Neural cell (in vitro differentiated cells): ENCODE data around the gene REST. TPM values are rescaled to one million over a fixed set of nuclear protein-coding genes. Genes with fewer than 3 reads are reported as not detected.
A peak's percentile ranks its signal among the peaks of the same experiment; 100 is the strongest.

Source experiments
- H2AFZ ChIP-seq: fragments of 200-600, 300-800 bp; sonication (generic), shearing (Covaris generic); 2 replicates; pipeline ENCODE4 v1.6.0; 2014; ENCODE audit warnings: low read depth, mild to moderate bottlenecking, antibody characterized with exemption, low read length, moderate library complexity
- H3F3A ChIP-seq: fragments of 200-600 bp; shearing (Covaris generic); 2 replicates; pipeline ENCODE4 v1.6.1; 2016; ENCODE audit warnings: mild to moderate bottlenecking, moderate library complexity, mixed read lengths, antibody characterized with exemption, low read length; ENCODE audit not compliant: insufficient read depth, poor library complexity, severe bottlenecking
- H3K27ac ChIP-seq: fragments of 200-600, 300-800 bp; sonication (generic), shearing (Covaris generic); 2 replicates; pipeline ENCODE4 v1.5.1; 2014; ENCODE audit warnings: mild to moderate bottlenecking, low read length, moderate library complexity
- H3K27me3 ChIP-seq: fragments of 300-800, 200-600 bp; sonication (generic), shearing (Covaris generic); 2 replicates; pipeline ENCODE4 v1.6.0; 2014; ENCODE audit warnings: mild to moderate bottlenecking, low read depth, low read length, moderate library complexity; ENCODE audit not compliant: insufficient read depth
- H3K36me3 ChIP-seq: fragments of 300-800, 200-600 bp; sonication (generic), shearing (Covaris generic); 2 replicates; pipeline ENCODE4 v1.5.1; 2014; ENCODE audit warnings: mild to moderate bottlenecking, antibody characterized with exemption, low read length, moderate library complexity; ENCODE audit not compliant: insufficient read depth
- H3K4me2 ChIP-seq: fragments of 300-800, 200-600 bp; sonication (generic), shearing (Covaris generic); 2 replicates; pipeline ENCODE4 v1.6.0; 2014; ENCODE audit warnings: mild to moderate bottlenecking, low read length
- H3K4me3 ChIP-seq: fragments of 300-800, 200-600 bp; sonication (generic), shearing (Covaris generic); 2 replicates; pipeline ENCODE4 v1.5.1; 2014; ENCODE audit warnings: mild to moderate bottlenecking, low read length, moderate library complexity
- H3K79me2 ChIP-seq: fragments of 200-600 bp; shearing (Covaris generic); replicated peaks from 2 replicates; pipeline ENCODE4 v1.6.0; 2014; ENCODE audit warnings: mild to moderate bottlenecking, low read length, moderate library complexity; ENCODE audit not compliant: insufficient read depth
- H3K9ac ChIP-seq: fragments of 300-800, 200-600 bp; sonication (generic), shearing (Covaris generic); 2 replicates; pipeline ENCODE4 v1.6.1; 2016; ENCODE audit warnings: mild to moderate bottlenecking, low read length, mixed read lengths
- H3K9me2 ChIP-seq: fragments of 200-600 bp; shearing (Covaris generic); 2 replicates; pipeline ENCODE4 v1.6.1; 2016; ENCODE audit warnings: mild to moderate bottlenecking, low read length, mixed read lengths; ENCODE audit not compliant: insufficient read depth
- H3K9me3 ChIP-seq: fragments of 200-600, 300-800 bp; sonication (generic), shearing (Covaris generic); 2 replicates; pipeline ENCODE4 v1.6.1; 2016; ENCODE audit warnings: mild to moderate bottlenecking, mixed run types, low read length, moderate library complexity, mixed read lengths
- H4K20me1 ChIP-seq: fragments of 200-600 bp; shearing (Covaris generic); 2 replicates; pipeline ENCODE4 v1.6.1; 2016; ENCODE audit warnings: mild to moderate bottlenecking, mixed run types; ENCODE audit not compliant: insufficient read depth
- CTCF ChIP-seq: fragments of 450-650 bp; IDR thresholded peaks from 2 replicates; pipeline ENCODE4 v1.5.1; 2014; ENCODE audit warnings: antibody characterized with exemption, mild to moderate bottlenecking, moderate library complexity; ENCODE audit not compliant: poor library complexity, severe bottlenecking
- EP300 ChIP-seq: fragments of 450-650 bp; conservative IDR thresholded peaks from 2 replicates; pipeline ENCODE4 v1.6.1; 2014; ENCODE audit warnings: antibody characterized with exemption, mild to moderate bottlenecking, moderate library complexity; ENCODE audit not compliant: poor library complexity, severe bottlenecking
- EZH2 ChIP-seq: fragments of 200-600, 300-800 bp; shearing (Covaris generic), sonication (generic); IDR thresholded peaks from 2 replicates; pipeline ENCODE4 v1.6.1; 2014; ENCODE audit warnings: antibody characterized with exemption, low read length, borderline replicate concordance, mild to moderate bottlenecking; ENCODE audit not compliant: insufficient read depth, poor library complexity, severe bottlenecking
- MXI1 ChIP-seq: fragments of 450-650 bp; conservative IDR thresholded peaks from 2 replicates; pipeline ENCODE4 v1.6.1; 2014; ENCODE audit warnings: antibody characterized with exemption, mild to moderate bottlenecking; ENCODE audit not compliant: poor library complexity, severe bottlenecking
- POLR2AphosphoS5 ChIP-seq: IDR thresholded peaks from 2 replicates; pipeline ENCODE4 v1.6.1; 2012
- RAD21 ChIP-seq: fragments of 450-650 bp; conservative IDR thresholded peaks from 2 replicates; pipeline ENCODE4 v1.6.1; 2014; ENCODE audit warnings: antibody characterized with exemption, mild to moderate bottlenecking, moderate library complexity
- REST ChIP-seq: IDR thresholded peaks from 2 replicates; pipeline ENCODE4 v1.6.1; 2012; ENCODE audit warnings: borderline replicate concordance
- SMC3 ChIP-seq: fragments of 450-650 bp; conservative IDR thresholded peaks from 2 replicates; pipeline ENCODE4 v1.6.1; 2014; ENCODE audit warnings: antibody characterized with exemption, mild to moderate bottlenecking, moderate library complexity; ENCODE audit not compliant: poor library complexity
- TAF1 ChIP-seq: IDR thresholded peaks from 2 replicates; pipeline ENCODE4 v1.6.1; 2012; ENCODE audit warnings: low read depth
- polyA plus RNA-seq: library from polyadenylated mRNA; depleted of rRNA; stranded (reverse); fragments of >200 nt; gene quantifications from 2 replicates; pipeline ENCODE4 v1.2.3, GENCODE V29; 2014

The REST gene
- polyA plus RNA-seq, 1 donor from 2014 or later: 3.2 TPM

GRCh38 chr4:56976283-56976836, 68.7 kb downstream of the REST start:
- Histone ChIP-seq H2AFZ (peak overlapping the region; percentile 87), H3K9me2 (no peaks in the 10 kb centered on the region), H3K9me3 (no peaks in the 10 kb centered on the region), H3K9ac (peak overlapping the region; percentile 78), H3K27me3 (no peaks in the 10 kb centered on the region), H4K20me1 (no peaks in the 10 kb centered on the region), H3K27ac (peak overlapping the region; percentile 79), H3K4me2 (peak overlapping the region; percentile 78), H3K79me2 (peaks cover 33% of the 10 kb centered on the region), H3F3A (no peaks in the 10 kb centered on the region), H3K36me3 (peaks cover 15% of the 10 kb centered on the region), H3K4me3 (peak overlapping the region; percentile 100)
- peak; percentile 7 for TF ChIP-seq RAD21
- TF ChIP-seq POLR2AphosphoS5: no peak
- TF ChIP-seq SMC3: no peak

GRCh38 chr4:56976837-56977320, 69.2 kb downstream of the REST start:
- Histone ChIP-seq H3F3A (no peaks in the 10 kb centered on the region), H3K79me2 (peaks cover 38% of the 10 kb centered on the region), H3K9ac (peak overlapping the region; percentile 78), H3K9me3 (no peaks in the 10 kb centered on the region), H3K27me3 (no peaks in the 10 kb centered on the region), H3K4me2 (peak overlapping the region; percentile 78), H4K20me1 (no peaks in the 10 kb centered on the region), H3K27ac (peak overlapping the region; percentile 79), H3K4me3 (peak overlapping the region; percentile 100), H3K9me2 (no peaks in the 10 kb centered on the region), H3K36me3 (peaks cover 15% of the 10 kb centered on the region), H2AFZ (peak overlapping the region; percentile 87)
- TF ChIP-seq REST: no peak
- TF ChIP-seq EZH2: no peak
- peak; percentile 0 for TF ChIP-seq POLR2AphosphoS5
- no peak for TF ChIP-seq TAF1
- peak; percentile 13 for TF ChIP-seq EP300
- no peak for TF ChIP-seq MXI1
- no peak for TF ChIP-seq RAD21
- TF ChIP-seq CTCF: peak; percentile 42
- no peak for TF ChIP-seq SMC3
